NB4 (cell line): ENCODE results near the gene TRIM60.

Experiments
- CTCF ChIP-seq: IDR thresholded peaks from one replicate; pipeline ENCODE4 v1.5.1; 2012; ENCODE audit warnings: low read depth, low read length
- MAX ChIP-seq: IDR thresholded peaks from 2 replicates; pipeline ENCODE4 v1.6.1; 2011; ENCODE audit warnings: low read depth, low read length
- MYC ChIP-seq: IDR thresholded peaks from 2 replicates; pipeline ENCODE4 v1.6.1; 2011; ENCODE audit warnings: low read depth, low read length
- POLR2A ChIP-seq: IDR thresholded peaks from 2 replicates; pipeline ENCODE4 v1.6.1; 2011; ENCODE audit warnings: mild to moderate bottlenecking; ENCODE audit not compliant: insufficient read length; ENCODE audit errors: extremely low read depth

- TF ChIP-seq CTCF = no peak
- TF ChIP-seq POLR2A = no peak
- TF ChIP-seq MAX = no peak
- TF ChIP-seq MYC = no peak
Measured at GRCh38 chr4:165085946-165086345, 54.1 kb downstream of the TRIM60 start.
